Naive B cell (primary cell): ENCODE measurements around the gene ARNT2. TPM values are rescaled to one million over a fixed set of nuclear protein-coding genes. Genes with fewer than 3 reads are reported as not detected.

Experiments used
- ATAC-seq, 2 donors: fragments of 150-1000 bp; cut with Tn5 transposase; 2 replicates each; pipeline ENCODE4 v1.10.0; 2021; ENCODE audit warnings: low read depth in 2 of 2, mild to moderate bottlenecking in 2 of 2, moderate library complexity in 2 of 2
- DNase-seq: peaks from one replicate; pipeline ENCODE4 v3.0.0; 2022
- H3K27ac Mint-ChIP-seq, 6 donors: one replicate each; pipeline ENCODE4 v1.8.0; 2020 to 2022; ENCODE audit warnings: mild to moderate bottlenecking in 6 of 6, mixed read lengths in 6 of 6, moderate library complexity in 5 of 6, inconsistent platforms in 2 of 6
- H3K27me3 Mint-ChIP-seq, 3 donors: one replicate each; pipeline ENCODE4 v1.8.0; 2021 to 2022; ENCODE audit warnings: mixed read lengths in 3 of 3, mild to moderate bottlenecking in 1 of 3
- H3K36me3 Mint-ChIP-seq, 2 donors: one replicate each; pipeline ENCODE4 v1.8.0; 2020 to 2022; ENCODE audit warnings: mixed read lengths in 2 of 2, inconsistent platforms in 1 of 2, mild to moderate bottlenecking in 1 of 2
- H3K4me1 Mint-ChIP-seq, 3 donors: one replicate each; pipeline ENCODE4 v1.8.0; 2020 to 2022; ENCODE audit warnings: mixed read lengths in 3 of 3, inconsistent platforms in 1 of 3, mild to moderate bottlenecking in 1 of 3, moderate library complexity in 1 of 3
- H3K4me3 Mint-ChIP-seq, 8 donors: one replicate each; pipeline ENCODE4 v1.8.0; 2020 to 2022; ENCODE audit warnings: mild to moderate bottlenecking in 8 of 8, mixed read lengths in 8 of 8, moderate library complexity in 8 of 8, inconsistent platforms in 2 of 8
- H3K9me3 Mint-ChIP-seq, 7 donors: one replicate each; pipeline ENCODE4 v1.8.0; 2020 to 2022; ENCODE audit warnings: mixed read lengths in 7 of 7, mild to moderate bottlenecking in 5 of 7, inconsistent platforms in 2 of 7, moderate library complexity in 1 of 7
- polyA plus RNA-seq, 6 donors: library from polyadenylated mRNA; unstranded; fragments of 300-500 nt; fragmentation: Illumina TruSeq; gene quantifications; one replicate each; pipeline ENCODE4 v1.2.3, GENCODE V29; 2021; ENCODE audit warnings: low read depth in 6 of 6

Gene ARNT2
- polyA plus RNA-seq, 6 donors from 2014 or later: not detected

DNA sequence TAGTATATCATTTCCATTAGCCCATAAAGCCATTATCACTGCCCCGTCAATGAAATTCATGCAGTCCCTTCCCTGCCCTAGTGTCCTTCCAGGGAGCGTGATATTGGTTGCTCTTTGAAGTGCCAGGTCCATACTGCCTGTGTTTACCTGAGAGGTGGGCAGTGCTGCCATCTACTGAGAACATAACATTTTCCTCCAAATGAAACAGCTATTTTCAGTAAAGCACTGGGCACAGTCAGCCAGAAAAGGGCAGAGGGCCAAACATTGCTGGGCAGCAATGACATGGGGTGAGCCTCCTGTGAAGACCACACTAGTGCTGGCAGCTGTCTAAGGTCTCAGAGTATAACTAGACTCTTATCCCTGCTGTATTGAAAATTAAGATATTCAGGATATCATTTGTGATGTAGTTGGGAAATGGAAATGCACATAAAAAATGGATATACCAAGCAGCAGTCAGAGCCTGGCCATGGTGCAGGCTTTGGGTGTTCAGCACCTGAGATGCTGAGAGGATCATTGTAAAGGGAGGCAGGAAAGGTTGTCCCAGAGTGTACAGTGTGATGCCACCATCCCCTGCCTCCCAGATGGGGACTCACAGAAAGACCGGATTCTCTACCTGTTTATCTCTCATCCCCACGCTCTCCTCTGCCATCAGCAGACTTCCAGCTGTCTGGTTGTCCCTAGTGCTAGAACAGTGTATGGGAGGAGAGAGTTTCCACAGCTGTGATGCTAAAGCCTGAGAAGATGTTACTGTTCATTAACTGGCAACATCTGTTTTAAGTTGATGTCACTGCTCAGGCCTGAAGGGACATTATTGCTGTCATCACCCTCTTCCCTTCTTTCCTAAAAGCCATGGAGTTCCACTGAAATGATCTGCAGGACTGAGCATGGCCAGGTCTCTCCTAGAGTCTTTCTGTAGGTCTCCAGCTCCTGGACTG is 108.8 kb downstream of the ARNT2 start:
- H3K36me3 Mint-ChIP-seq: peaks cover 0 to 10% of the 10 kb centered on the region in 2 donors
- DNase-seq (no peak), ATAC-seq (no peak)
- H3K4me3 Mint-ChIP-seq: no peak overlapping the region
- no peak overlapping the region for H3K27ac Mint-ChIP-seq
- peaks cover 0 to 9% (median 6%) of the 10 kb centered on the region in 3 donors for H3K27me3 Mint-ChIP-seq
- H3K9me3 Mint-ChIP-seq: peaks cover 6 to 33% (median 15%) of the 10 kb centered on the region in 7 donors
- H3K4me1 Mint-ChIP-seq: no peaks in the 10 kb centered on the region

DNA sequence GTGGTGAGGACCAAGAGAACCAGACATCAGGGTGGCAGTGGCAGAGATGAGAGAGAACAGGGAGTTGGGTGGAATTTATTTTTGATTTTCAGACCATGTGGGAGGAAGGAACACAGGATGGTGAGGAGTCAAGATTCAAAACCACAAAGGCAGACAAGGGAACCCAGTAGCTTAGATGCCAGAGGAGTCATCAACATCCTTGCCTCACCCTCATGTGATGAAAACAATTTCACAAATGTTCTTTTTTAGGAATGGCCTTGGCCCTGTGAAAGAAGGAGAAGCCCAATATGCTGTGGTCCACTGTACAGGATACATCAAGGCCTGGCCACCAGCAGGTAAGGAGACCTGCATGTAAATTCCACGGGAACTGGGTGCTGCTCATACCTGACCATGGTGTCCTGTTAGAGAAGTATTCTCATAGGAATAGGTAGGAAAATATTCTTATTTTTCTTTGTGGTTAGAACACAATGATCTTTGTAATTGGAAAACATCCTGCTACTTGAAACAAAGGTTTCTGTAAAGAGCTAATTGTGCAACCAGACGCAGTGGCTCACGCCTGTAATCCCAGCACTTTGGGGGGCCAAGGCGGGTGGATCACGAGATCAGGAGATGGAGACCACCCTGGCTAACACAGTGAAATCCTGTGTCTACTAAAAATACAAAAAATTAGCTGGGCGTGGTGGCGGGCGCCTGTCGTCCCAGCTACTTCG is 110.0 kb downstream of the ARNT2 start:
- Mint-ChIP-seq H3K4me3 (no peak overlapping the region), H3K27ac (no peak overlapping the region), H3K27me3 (peaks cover 5 to 11% (median 6%) of the 10 kb centered on the region in 3 donors), H3K4me1 (no peaks in the 10 kb centered on the region), H3K9me3 (peaks cover 6 to 33% (median 15%) of the 10 kb centered on the region in 7 donors), H3K36me3 (peaks cover 0 to 10% of the 10 kb centered on the region in 2 donors)
- DNase-seq (no peak), ATAC-seq (no peak)

DNA sequence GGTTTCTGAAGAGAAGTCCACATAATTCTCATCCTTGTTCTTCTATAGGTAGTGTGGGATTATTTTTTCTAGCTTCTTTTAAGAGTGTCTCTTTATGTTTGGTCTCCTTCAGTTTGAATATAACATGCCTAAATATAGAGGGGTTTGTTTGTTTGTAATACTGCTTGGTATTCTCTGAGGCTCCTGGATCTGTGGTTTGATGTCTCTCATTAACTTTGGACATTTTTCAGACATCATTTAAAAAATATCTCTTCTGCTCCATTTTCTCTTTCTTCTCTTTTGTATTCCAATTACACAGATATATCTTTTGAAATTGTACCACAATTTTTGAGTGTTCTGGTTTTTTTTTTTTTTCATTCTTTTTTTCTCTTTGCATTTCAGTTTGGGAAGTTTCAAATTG is 113.1 kb downstream of the ARNT2 start:
- Mint-ChIP-seq H3K27ac (no peak overlapping the region), H3K4me3 (no peak overlapping the region)

DNA sequence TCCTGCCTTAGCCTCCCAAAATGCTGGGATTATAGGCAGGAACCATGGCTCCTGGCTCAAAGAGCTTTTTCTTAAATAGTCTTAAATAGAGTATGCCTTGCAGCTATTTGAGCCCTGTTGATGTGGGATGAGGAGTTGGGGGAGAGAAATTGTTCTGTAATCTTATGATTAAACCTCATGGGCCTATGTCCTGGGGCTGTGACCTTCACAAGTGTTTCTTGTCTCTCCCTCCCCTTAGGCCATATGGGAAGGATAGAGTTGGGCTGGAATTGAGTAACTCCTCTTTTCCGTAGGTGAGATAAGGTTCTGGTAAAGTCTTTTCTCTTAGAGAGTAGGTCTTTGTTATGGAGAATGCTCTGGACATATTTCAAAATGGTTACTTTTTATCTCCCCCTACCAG is 114.3 kb downstream of the ARNT2 start:
- ATAC-seq (no peak), DNase-seq (no peak)
- Mint-ChIP-seq H3K9me3 (peaks cover 4 to 24% (median 15%) of the 10 kb centered on the region in 7 donors), H3K4me1 (no peaks in the 10 kb centered on the region), H3K27me3 (peaks cover 0 to 6% (median 6%) of the 10 kb centered on the region in 3 donors), H3K4me3 (no peak overlapping the region), H3K27ac (peak overlapping the region in 1 of 6 donors; percentile 33), H3K36me3 (no peaks in the 10 kb centered on the region)

More for the DNA sequence above, 113.1 kb downstream of the ARNT2 start:
- ATAC-seq (no peak), DNase-seq (no peak)
- H3K27me3 Mint-ChIP-seq: peaks cover 0 to 6% (median 6%) of the 10 kb centered on the region in 3 donors
- no peaks in the 10 kb centered on the region for H3K36me3 Mint-ChIP-seq
- H3K9me3 Mint-ChIP-seq: peaks cover 4 to 24% (median 15%) of the 10 kb centered on the region in 7 donors
- H3K4me1 Mint-ChIP-seq: no peaks in the 10 kb centered on the region

DNA sequence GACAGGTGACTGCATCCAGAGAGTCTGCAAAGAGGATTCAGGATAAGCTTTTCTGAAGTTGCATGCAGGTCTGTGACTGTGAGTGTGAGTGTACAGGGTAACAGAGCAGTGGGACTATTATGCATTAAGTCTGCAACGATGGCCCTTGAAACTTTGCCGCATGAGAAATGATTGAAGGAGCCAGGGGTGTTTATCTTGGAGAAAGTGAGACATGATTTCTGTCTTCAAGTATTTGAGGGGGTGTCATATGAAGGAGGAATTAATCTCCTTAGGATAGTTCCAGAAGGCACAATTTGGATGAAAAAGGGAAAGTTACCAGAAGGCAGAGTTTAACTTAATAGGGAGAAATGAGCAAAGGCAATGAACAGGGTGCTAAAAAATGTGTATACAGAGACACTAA is 119.6 kb downstream of the ARNT2 start:
- no peak for DNase-seq
- Mint-ChIP-seq H3K27me3 (peaks cover 0 to 13% (median 6%) of the 10 kb centered on the region in 3 donors), H3K9me3 (no peaks in the 10 kb centered on the region), H3K4me1 (no peaks in the 10 kb centered on the region), H3K4me3 (no peak overlapping the region), H3K36me3 (no peaks in the 10 kb centered on the region), H3K27ac (no peak overlapping the region)
- ATAC-seq: no peak

DNA sequence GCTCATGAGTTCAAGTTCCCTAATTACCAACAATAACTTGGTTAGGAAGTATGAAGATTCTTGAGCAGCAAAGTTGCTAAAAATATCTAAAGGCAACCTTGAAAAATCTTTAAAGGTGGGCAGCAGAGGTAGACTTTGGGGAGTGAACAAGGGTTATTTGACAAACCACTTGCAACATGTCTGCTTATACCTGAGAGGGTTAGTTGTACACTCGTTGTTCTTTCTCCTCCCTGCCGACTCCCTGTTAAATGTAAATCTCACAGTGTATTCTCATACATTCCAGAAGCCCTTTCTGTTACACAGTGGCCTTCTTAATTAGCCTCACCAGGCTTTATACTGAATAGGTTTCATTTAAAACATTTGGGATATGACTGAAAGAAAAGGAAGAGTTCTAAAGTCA is 121.7 kb downstream of the ARNT2 start:
- Mint-ChIP-seq H3K27ac (no peak overlapping the region), H3K36me3 (no peaks in the 10 kb centered on the region), H3K4me3 (no peak overlapping the region), H3K27me3 (peaks cover 0 to 7% (median 5%) of the 10 kb centered on the region in 3 donors), H3K9me3 (no peaks in the 10 kb centered on the region), H3K4me1 (no peaks in the 10 kb centered on the region)
- ATAC-seq: no peak
- DNase-seq: no peak

DNA sequence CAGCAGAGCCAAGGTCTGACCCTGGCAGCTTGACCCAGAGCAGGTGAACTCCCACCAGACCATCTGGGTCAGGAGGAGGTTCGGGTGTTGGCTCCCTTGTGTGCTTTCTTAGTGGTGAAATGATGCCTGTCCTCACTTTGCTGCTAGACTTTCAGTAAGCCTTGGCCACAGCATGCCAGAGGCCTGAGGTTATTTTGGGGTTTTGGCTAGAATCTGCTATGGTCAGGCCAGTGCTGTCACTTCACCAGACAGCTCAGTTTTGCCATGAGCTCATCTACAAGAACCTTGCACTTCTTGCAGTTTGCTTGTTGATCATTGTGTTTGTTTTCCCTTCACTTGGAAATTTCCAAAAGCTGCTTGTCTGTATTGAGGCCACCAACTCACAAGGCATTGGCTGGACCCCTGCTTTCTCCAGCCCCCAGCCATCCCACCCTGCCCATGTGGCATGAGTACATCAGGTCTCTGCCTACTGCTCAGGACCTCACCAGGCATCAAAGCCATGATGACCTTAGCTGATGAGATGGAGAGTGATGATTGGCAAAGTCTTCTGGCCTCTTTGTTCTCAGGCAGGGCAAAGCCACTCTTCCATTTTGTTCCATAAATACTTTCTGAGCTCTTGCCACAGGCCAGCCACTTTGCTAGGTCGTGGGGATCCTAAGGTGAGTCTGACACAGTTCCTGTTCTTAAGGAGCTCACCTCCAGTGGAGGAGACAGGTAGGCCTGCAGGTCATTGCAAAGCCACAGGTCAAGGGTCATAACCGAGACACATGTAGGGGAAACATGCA is 122.6 kb downstream of the ARNT2 start:
- DNase-seq: no peak
- no peaks in the 10 kb centered on the region for H3K36me3 Mint-ChIP-seq
- H3K4me1 Mint-ChIP-seq: no peaks in the 10 kb centered on the region
- no peak overlapping the region for H3K4me3 Mint-ChIP-seq
- no peaks in the 10 kb centered on the region for H3K9me3 Mint-ChIP-seq
- no peak for ATAC-seq
- peaks cover 0 to 11% (median 5%) of the 10 kb centered on the region in 3 donors for H3K27me3 Mint-ChIP-seq
- H3K27ac Mint-ChIP-seq: no peak overlapping the region

DNA sequence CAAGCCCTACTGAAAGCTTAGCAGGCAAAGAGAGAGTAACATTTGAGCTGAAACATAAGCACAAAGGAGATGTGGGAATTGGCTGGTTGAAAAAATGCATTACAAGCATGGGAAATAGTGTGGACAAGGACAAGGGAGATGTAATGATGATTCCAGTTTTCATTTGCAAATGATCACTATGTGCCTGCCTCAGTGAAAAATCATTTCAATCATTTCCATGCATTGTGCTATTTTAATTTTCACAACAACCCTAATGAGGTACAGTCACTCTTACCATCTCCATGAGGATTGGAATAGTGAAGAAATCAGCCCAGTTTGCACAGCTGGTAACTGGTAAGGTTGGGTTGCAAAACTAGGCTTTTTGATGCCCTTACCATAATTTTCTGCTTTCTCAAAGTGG is 123.2 kb downstream of the ARNT2 start:
- no peak for DNase-seq
- ATAC-seq: no peak
- H3K27ac Mint-ChIP-seq: no peak overlapping the region
- H3K36me3 Mint-ChIP-seq: no peaks in the 10 kb centered on the region
- H3K27me3 Mint-ChIP-seq: peaks cover 0 to 17% (median 5%) of the 10 kb centered on the region in 3 donors
- no peak overlapping the region for H3K4me3 Mint-ChIP-seq
- no peaks in the 10 kb centered on the region for H3K4me1 Mint-ChIP-seq
- no peaks in the 10 kb centered on the region for H3K9me3 Mint-ChIP-seq

DNA sequence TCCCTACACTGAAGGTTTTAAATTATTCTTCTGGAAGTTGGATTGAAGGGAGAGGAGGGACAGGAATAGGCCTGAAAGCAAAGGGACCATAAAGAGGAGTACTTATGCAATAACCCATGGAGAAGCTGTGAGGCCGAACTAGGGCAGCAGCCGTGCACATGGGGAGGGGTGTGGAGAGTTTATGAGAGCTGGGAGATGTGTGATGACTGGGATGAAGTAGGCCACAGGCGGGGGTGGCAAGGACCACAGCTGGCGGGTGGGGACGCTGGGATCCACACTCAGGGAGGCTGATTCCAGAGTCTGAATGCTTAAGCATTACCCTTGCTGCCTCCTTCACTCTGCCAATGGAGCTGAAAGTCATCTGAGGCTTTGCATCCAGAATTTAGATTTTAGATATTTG is 123.8 kb downstream of the ARNT2 start:
- peaks cover 5 to 22% (median 11%) of the 10 kb centered on the region in 3 donors for H3K27me3 Mint-ChIP-seq
- no peak overlapping the region for H3K27ac Mint-ChIP-seq
- ATAC-seq (no peak), DNase-seq (no peak)
- no peak overlapping the region for H3K4me3 Mint-ChIP-seq
- peaks cover 0 to 5% (median 0%) of the 10 kb centered on the region in 7 donors for H3K9me3 Mint-ChIP-seq
- no peaks in the 10 kb centered on the region for H3K36me3 Mint-ChIP-seq
- no peaks in the 10 kb centered on the region for H3K4me1 Mint-ChIP-seq

DNA sequence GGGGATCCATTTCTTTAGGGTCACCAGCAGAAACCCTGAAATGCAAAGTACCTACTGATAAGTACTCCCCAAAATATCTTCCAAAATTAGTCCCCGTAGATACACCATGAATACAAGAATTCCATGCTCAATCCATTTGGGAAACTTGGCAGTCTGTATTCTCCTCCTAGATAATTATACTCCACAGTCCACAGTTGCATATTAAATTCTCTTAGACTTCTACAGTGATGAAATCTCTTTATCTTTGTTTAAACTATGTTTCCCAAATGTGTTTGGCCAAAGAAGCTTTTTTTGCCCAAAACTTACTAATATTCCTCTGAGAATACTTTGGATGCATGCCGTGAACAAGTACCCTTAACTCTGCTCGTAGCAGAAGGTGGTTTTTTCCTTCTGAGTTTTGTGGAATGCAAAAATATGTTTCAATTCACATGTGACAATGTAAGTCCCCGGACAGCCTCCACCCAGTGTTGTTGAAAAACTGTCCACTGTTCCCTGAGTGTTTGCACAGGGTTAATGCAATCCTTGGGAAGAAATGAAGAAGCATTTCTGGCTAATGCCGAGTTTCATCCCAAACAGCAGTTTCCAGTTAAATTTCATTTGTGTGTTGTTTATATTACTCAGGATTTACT is 126.7 kb downstream of the ARNT2 start:
- no peak for ATAC-seq
- Mint-ChIP-seq H3K4me1 (no peaks in the 10 kb centered on the region), H3K27me3 (peaks cover 10 to 37% (median 24%) of the 10 kb centered on the region in 3 donors), H3K4me3 (no peak overlapping the region), H3K27ac (no peak overlapping the region), H3K36me3 (peaks cover 0 to 9% of the 10 kb centered on the region in 2 donors), H3K9me3 (peaks cover under 1 to 14% (median 8%) of the 10 kb centered on the region in 7 donors)
- no peak for DNase-seq

DNA sequence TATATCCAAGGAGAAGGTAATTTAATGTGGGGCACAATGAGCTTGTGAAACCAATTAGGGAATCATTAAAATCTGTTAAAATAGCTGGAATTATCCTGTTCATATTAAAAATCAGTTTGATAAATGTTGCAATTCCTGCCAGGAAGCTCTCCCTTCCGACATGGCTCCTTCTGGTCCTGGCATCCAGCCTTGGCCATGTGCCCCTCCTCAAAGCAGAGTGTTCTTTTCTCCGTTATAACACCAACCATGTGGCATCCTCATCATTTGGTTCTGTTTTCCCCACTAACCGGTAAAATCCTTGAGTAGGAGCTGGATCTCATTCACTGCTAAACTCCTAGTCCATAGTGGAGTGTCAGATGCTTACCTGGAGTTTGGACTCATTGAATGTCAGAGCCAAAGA is 127.2 kb downstream of the ARNT2 start:
- Mint-ChIP-seq H3K4me3 (no peak overlapping the region), H3K27me3 (peaks cover 10 to 41% (median 26%) of the 10 kb centered on the region in 3 donors), H3K9me3 (peaks cover 2 to 16% (median 8%) of the 10 kb centered on the region in 7 donors), H3K4me1 (no peaks in the 10 kb centered on the region), H3K27ac (no peak overlapping the region), H3K36me3 (peaks cover 0 to 9% of the 10 kb centered on the region in 2 donors)
- ATAC-seq: no peak
- DNase-seq: no peak

DNA sequence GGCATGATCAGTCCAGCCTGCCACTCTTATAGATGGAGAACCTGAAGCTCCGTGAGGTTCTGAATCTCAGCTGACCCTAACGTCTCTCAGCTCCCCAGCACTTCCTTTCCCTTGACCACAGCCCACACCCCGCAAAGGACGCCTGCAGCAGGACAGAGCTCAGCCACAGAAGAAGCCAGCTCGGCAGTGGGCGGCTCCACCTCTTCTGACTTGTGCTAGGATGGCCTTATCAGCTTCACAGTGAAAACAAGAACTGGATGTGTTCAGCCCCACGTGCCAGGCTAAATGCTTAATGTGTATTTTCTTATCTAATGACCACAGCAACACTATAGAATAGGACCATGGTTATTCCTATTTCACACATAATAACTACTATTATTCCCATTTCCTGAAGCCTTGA is 127.6 kb downstream of the ARNT2 start:
- no peaks in the 10 kb centered on the region for H3K4me1 Mint-ChIP-seq
- peaks cover 2 to 16% (median 8%) of the 10 kb centered on the region in 7 donors for H3K9me3 Mint-ChIP-seq
- H3K27ac Mint-ChIP-seq: no peak overlapping the region
- no peak overlapping the region for H3K4me3 Mint-ChIP-seq
- peaks cover 10 to 40% (median 28%) of the 10 kb centered on the region in 3 donors for H3K27me3 Mint-ChIP-seq
- H3K36me3 Mint-ChIP-seq: peaks cover 0 to 9% of the 10 kb centered on the region in 2 donors
- ATAC-seq (no peak), DNase-seq (no peak)
